SK-N-SH (cell line): Measurements from ENCODE around the gene SLC37A1. TPM values are rescaled to one million over a fixed set of nuclear protein-coding genes. Genes with fewer than 3 reads are reported as not detected.

ENCODE experiments used
- CTCF ChIA-PET: fragments of 300-600, 350-600 bp; formaldehyde crosslinking; extraction: SDS; loops from one replicate; lab custom pipeline; 2021; lab: Yijun Ruan, JAX
- POLR2A ChIA-PET: fragments of 350-600 bp; sonication (Branson Sonifier 250); formaldehyde crosslinking; extraction: SDS; loops from one replicate; lab custom pipeline; 2020; ENCODE audit warnings: antibody characterized with exemption, inconsistent platforms; lab: Yijun Ruan, JAX
- DNase-seq: peaks from one replicate; pipeline ENCODE4 v3.0.0; 2012
- H2AFZ ChIP-seq: fragments of 200-600 bp; sonication (generic); 2 replicates; pipeline ENCODE4 v1.8.1; 2016; ENCODE audit warnings: antibody characterized with exemption, mild to moderate bottlenecking, low read depth
- H3F3A ChIP-seq: fragments of 200-600 bp; sonication (generic); replicated peaks from 2 replicates; pipeline ENCODE3; 2016; ENCODE audit warnings: antibody characterized with exemption, mild to moderate bottlenecking; ENCODE audit not compliant: insufficient read depth
- H3K27ac ChIP-seq, 2 experiments: fragments of 200-500 bp in 1 of 2; fragments of 200-600 bp in 1 of 2; sonication (Bioruptor generic) in 1 of 2; sonication (generic), shearing (Covaris generic) in 1 of 2; 2 replicates each; pipeline versions ENCODE4 v1.5.1 to v1.6.1; 2014 to 2016; ENCODE audit warnings: low read depth in 2 of 2, inconsistent platforms in 1 of 2, low read length in 1 of 2, mild to moderate bottlenecking in 1 of 2, mixed read lengths in 1 of 2
- H3K27me3 ChIP-seq: fragments of 200-600 bp; sonication (generic), shearing (Covaris generic); 2 replicates; pipeline ENCODE4 v1.6.1; 2016; ENCODE audit warnings: mixed run types; ENCODE audit not compliant: insufficient read depth
- H3K36me3 ChIP-seq, 2 experiments: fragments of 200-500 bp in 1 of 2; fragments of 200-600 bp in 1 of 2; sonication (Bioruptor generic) in 1 of 2; sonication (generic) in 1 of 2; replicated peaks in 1 of 2; 2 replicates each; pipeline versions ENCODE3 to v1.5.1; 2014 to 2016; ENCODE audit warnings: low read length in 1 of 2, mild to moderate bottlenecking in 1 of 2; ENCODE audit not compliant: insufficient read depth in 2 of 2, control insufficient read depth in 1 of 2
- H3K4me1 ChIP-seq, 2 experiments: fragments of 200-500 bp in 1 of 2; fragments of 200-600 bp in 1 of 2; sonication (Bioruptor generic) in 1 of 2; sonication (generic), shearing (Covaris generic) in 1 of 2; 2 replicates each; pipeline versions ENCODE4 v1.5.1 to v1.6.1; 2014 to 2016; ENCODE audit warnings: low read depth in 1 of 2, low read length in 1 of 2, mixed run types in 1 of 2; ENCODE audit not compliant: insufficient read depth in 2 of 2, control insufficient read depth in 1 of 2
- H3K4me2 ChIP-seq: fragments of 200-600 bp; sonication (generic), shearing (Covaris generic); 2 replicates; pipeline ENCODE4 v1.6.1; 2017; ENCODE audit warnings: mixed run types
- H3K4me3 ChIP-seq, 2 experiments: fragments of 200-500 bp in 1 of 2; fragments of 200-600 bp in 1 of 2; sonication (Bioruptor generic) in 1 of 2; sonication (generic), shearing (Covaris generic) in 1 of 2; 2 replicates each; pipeline versions ENCODE4 v1.5.1 to v1.8.1; 2014 to 2016; ENCODE audit warnings: low read depth in 2 of 2, inconsistent platforms in 1 of 2, low read length in 1 of 2, mild to moderate bottlenecking in 1 of 2, mixed read lengths in 1 of 2, moderate library complexity in 1 of 2
- H3K79me2 ChIP-seq: fragments of 200-600 bp; sonication (generic); 2 replicates; pipeline ENCODE4 v1.8.1; 2017; ENCODE audit warnings: mild to moderate bottlenecking; ENCODE audit not compliant: insufficient read depth
- H3K9ac ChIP-seq: fragments of 200-600 bp; sonication (generic); 2 replicates; pipeline ENCODE4 v1.6.1; 2017; ENCODE audit warnings: mixed run types
- H3K9me2 ChIP-seq: fragments of 200-600 bp; sonication (generic); 2 replicates; pipeline ENCODE4 v1.6.1; 2017; ENCODE audit warnings: mixed run types
- H3K9me3 ChIP-seq: fragments of 200-600 bp; sonication (generic); 2 replicates; pipeline ENCODE4 v1.6.1; 2017; ENCODE audit warnings: mixed run types, mild to moderate bottlenecking, moderate library complexity
- H4K20me1 ChIP-seq: fragments of 200-600 bp; sonication (generic); 2 replicates; pipeline ENCODE4 v1.6.1; 2017; ENCODE audit warnings: mild to moderate bottlenecking, mixed run types; ENCODE audit not compliant: insufficient read depth
- ELF1 ChIP-seq: IDR thresholded peaks from 2 replicates; pipeline ENCODE4 v1.4.0; 2012
- FOSL2 ChIP-seq: IDR thresholded peaks from 2 replicates; pipeline ENCODE4 v1.4.0; 2012; ENCODE audit warnings: low read depth, mild to moderate bottlenecking, moderate library complexity, borderline replicate concordance
- FOXJ3 ChIP-seq: sonication (generic); formaldehyde crosslinking; IDR thresholded peaks from 2 replicates; pipeline ENCODE4 v1.5.1; 2020; ENCODE audit warnings: mild to moderate bottlenecking, missing genetic modification reagents
- FOXM1 ChIP-seq: IDR thresholded peaks from 2 replicates; pipeline ENCODE4 v1.4.0; 2012; ENCODE audit warnings: low read depth, mild to moderate bottlenecking
- GABPA ChIP-seq: IDR thresholded peaks from 2 replicates; pipeline ENCODE4 v1.4.0; 2012; ENCODE audit warnings: low read depth, mild to moderate bottlenecking
- GATA2 ChIP-seq: sonication (generic); formaldehyde crosslinking; IDR thresholded peaks from 2 replicates; pipeline ENCODE4 v1.5.0; 2020; ENCODE audit warnings: mild to moderate bottlenecking, missing genetic modification reagents
- IRF3 ChIP-seq: fragments of 150-350 bp; IDR thresholded peaks from 2 replicates; pipeline ENCODE4 v1.6.1; 2016; ENCODE audit warnings: mild to moderate bottlenecking, low read depth, low read length
- JUND ChIP-seq: IDR thresholded peaks from 2 replicates; pipeline ENCODE4 v1.4.0; 2012
- MAX ChIP-seq: IDR thresholded peaks from 2 replicates; pipeline ENCODE4 v1.4.0; 2012; ENCODE audit warnings: low read depth
- RAD21 ChIP-seq: IDR thresholded peaks from 2 replicates; pipeline ENCODE4 v1.6.1; 2012; ENCODE audit warnings: mild to moderate bottlenecking, low read length
- RCOR1 ChIP-seq: fragments of 150-350 bp; IDR thresholded peaks from 2 replicates; pipeline ENCODE4 v1.6.1; 2017; ENCODE audit warnings: antibody characterized with exemption, low read length
- RFX5 ChIP-seq: IDR thresholded peaks from 2 replicates; pipeline ENCODE4 v1.6.1; 2012; ENCODE audit warnings: mild to moderate bottlenecking, improper control_type of control experiment, low read length
- RXRA ChIP-seq: IDR thresholded peaks from 2 replicates; pipeline ENCODE4 v1.4.0; 2012; ENCODE audit warnings: low read depth, mild to moderate bottlenecking, borderline replicate concordance
- SIN3A ChIP-seq: IDR thresholded peaks from 2 replicates; pipeline ENCODE4 v1.6.1; 2012; ENCODE audit warnings: low read depth, mild to moderate bottlenecking, low read length, moderate library complexity, borderline replicate concordance
- SMC3 ChIP-seq: IDR thresholded peaks from 2 replicates; pipeline ENCODE4 v1.6.1; 2012; ENCODE audit warnings: low read depth, low read length, improper control_type of control experiment
- TAF1 ChIP-seq: IDR thresholded peaks from 2 replicates; pipeline ENCODE4 v1.6.1; 2012; ENCODE audit warnings: low read depth, mild to moderate bottlenecking, low read length, moderate library complexity, borderline replicate concordance
- TCF12 ChIP-seq: IDR thresholded peaks from 2 replicates; pipeline ENCODE4 v1.4.0; 2012
- TEAD4 ChIP-seq: IDR thresholded peaks from 2 replicates; pipeline ENCODE4 v1.4.0; 2012; ENCODE audit warnings: mild to moderate bottlenecking, borderline replicate concordance; ENCODE audit not compliant: insufficient read depth
- USF1 ChIP-seq: IDR thresholded peaks from 2 replicates; pipeline ENCODE4 v1.4.0; 2012; ENCODE audit warnings: low read depth, borderline replicate concordance
- YY1 ChIP-seq: IDR thresholded peaks from 2 replicates; pipeline ENCODE4 v1.4.0; 2012; ENCODE audit warnings: low read depth, mild to moderate bottlenecking
- WGBS: methylation state at CpG from one replicate; pipeline ENCODE4 v1.1.6; 2017; ENCODE audit warnings: low lambda C conversion rate; 5-methylcytosine and 5-hydroxymethylcytosine counted together
- polyA plus RNA-seq, 3 experiments: library from polyadenylated mRNA; depleted of rRNA; stranded (reverse); fragments of >200 nt; gene quantifications; 2 replicates each; pipeline ENCODE4 v1.2.3, GENCODE V29; 2012
- TF ChIP-seq, protein P1 (sequence below): IDR thresholded peaks from 2 replicates; pipeline ENCODE4 v1.6.1; 2012; ENCODE audit warnings: mild to moderate bottlenecking, low read depth, low read length, moderate library complexity

The SLC37A1 gene
- polyA plus RNA-seq, 1 of the 3 experiments (the other 2 are of a cell fraction): 2.8 TPM

DNA sequence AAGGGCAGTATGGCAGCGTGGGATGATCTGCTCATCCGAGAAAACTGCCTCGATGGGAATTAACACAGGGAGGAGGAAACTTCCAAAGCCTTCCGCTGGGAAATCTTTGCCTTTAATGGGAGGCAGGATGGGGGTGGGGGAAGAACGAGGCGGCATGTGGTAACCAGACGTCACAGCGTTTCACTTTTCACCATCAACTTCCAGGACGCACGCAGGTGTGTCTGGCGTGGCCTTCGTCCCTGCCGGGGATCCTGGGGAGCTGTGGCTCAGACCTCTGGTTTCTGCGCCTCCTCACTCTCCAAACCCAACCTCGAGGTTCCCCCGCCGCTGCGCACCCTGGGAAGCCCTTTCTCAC is 17.9 kb upstream of the SLC37A1 start:
- CTCF ChIA-PET: interaction anchor here (0.8 kb wide), 1 partner anchor 679 kb away, joined by 3 read pairs; no protein-coding TSS in a partner anchor
- DNase-seq: no peak
- no peaks in the 10 kb centered on the region for H3K36me3 ChIP-seq
- TF ChIP-seq FOXJ3 (no peak), MAX (peak; percentile 56), SIN3A (no peak)
- POLR2A ChIA-PET: interaction anchor here (0.6 kb wide), 1 partner anchor 40 kb away, joined by 3 read pairs; no protein-coding TSS in a partner anchor
- no peaks in the 10 kb centered on the region for H3K27me3 ChIP-seq
- peak overlapping the region; percentile 92 for H2AFZ ChIP-seq
- no peaks in the 10 kb centered on the region for H4K20me1 ChIP-seq
- H3K4me3 ChIP-seq: peak overlapping the region; percentile 78 to 81
- H3K9ac ChIP-seq: peak overlapping the region; percentile 33; the same call in 1 of the 2 replicates
- 5% methylated on average over 11 of the region's 18 CpGs for WGBS
- H3F3A ChIP-seq: no peaks in the 10 kb centered on the region
- H3K4me2 ChIP-seq: peak overlapping the region; percentile 95
- no peak overlapping the region for H3K27ac ChIP-seq
- H3K79me2 ChIP-seq: no peaks in the 10 kb centered on the region
- peaks cover 5 to 18% of the 10 kb centered on the region in 2 experiments; a peak in 3 of 4 replicates for H3K4me1 ChIP-seq
- no peaks in the 10 kb centered on the region for H3K9me2 ChIP-seq
- H3K9me3 ChIP-seq: no peaks in the 10 kb centered on the region

GRCh38 chr21:42496120-42496838 is 17.4 kb upstream of the SLC37A1 start, which contains the start of gene RSPH1:
RSPH1 (minus strand) TSS chr21:42496224; CDS start chr21:42496186, 38 bp downstream.
- peak within 1 kb of the TSS; percentile 70 for H3K9ac ChIP-seq
- H3K79me2 ChIP-seq: no peaks in the 10 kb centered on the region
- peak within 1 kb of the TSS; percentile 95 for H3K4me2 ChIP-seq
- 1% methylated on average over 31 of the region's 58 CpGs for WGBS
- H3K9me2 ChIP-seq: no peaks in the 10 kb centered on the region
- no peaks in the 10 kb centered on the region for H3K27me3 ChIP-seq
- POLR2A ChIA-PET: interaction anchor here (0.6 kb wide), 1 partner anchor 41 kb away, joined by 3 read pairs; no protein-coding TSS in a partner anchor
- no peaks in the 10 kb centered on the region for H3K9me3 ChIP-seq
- peak; percentile 97 for DNase-seq
- H2AFZ ChIP-seq: peak within 1 kb of the TSS; percentile 92
- H3K4me3 ChIP-seq: peak within 1 kb of the TSS; percentile 78 to 81
- peak within 1 kb of the TSS in 1 of 2 experiments; percentile 85; a peak in 2 of 4 replicates for H3K27ac ChIP-seq
- no peaks in the 10 kb centered on the region for H3K36me3 ChIP-seq
- H3K4me1 ChIP-seq: peaks cover 5 to 15% of the 10 kb centered on the region in 2 experiments; a peak in 3 of 4 replicates
- CTCF ChIA-PET: interaction anchor here (1.2 to 1.4 kb wide), 2 partner anchors 19 to 351 kb away, joined by 3 to 4 read pairs; no protein-coding TSS in a partner anchor
- no peaks in the 10 kb centered on the region for H4K20me1 ChIP-seq
- no peaks in the 10 kb centered on the region for H3F3A ChIP-seq
- TF ChIP-seq IRF3 (0 out of 2 replicates have a peak, but pooled peaks have one; percentile 30), MAX (no peak), GATA2 (CRISPR knock-in tag) (no peak), SIN3A (0 out of 2 replicates have a peak, but pooled peaks have one; percentile 13), FOSL2 (no peak), RFX5 (peak; percentile 93), TAF1 (no peak), USF1 (no peak), FOXJ3 (no peak), GABPA (no peak), ELF1 (peak; percentile 48; the same call in 1 of the 2 replicates), FOXM1 (no peak), TCF12 (no peak), SMC3 (no peak), RAD21 (peak; percentile 33), TEAD4 (no peak), RXRA (no peak), JUND (no peak), RCOR1 (no peak), YY1 (no peak)
- TF ChIP-seq, protein P1, sequence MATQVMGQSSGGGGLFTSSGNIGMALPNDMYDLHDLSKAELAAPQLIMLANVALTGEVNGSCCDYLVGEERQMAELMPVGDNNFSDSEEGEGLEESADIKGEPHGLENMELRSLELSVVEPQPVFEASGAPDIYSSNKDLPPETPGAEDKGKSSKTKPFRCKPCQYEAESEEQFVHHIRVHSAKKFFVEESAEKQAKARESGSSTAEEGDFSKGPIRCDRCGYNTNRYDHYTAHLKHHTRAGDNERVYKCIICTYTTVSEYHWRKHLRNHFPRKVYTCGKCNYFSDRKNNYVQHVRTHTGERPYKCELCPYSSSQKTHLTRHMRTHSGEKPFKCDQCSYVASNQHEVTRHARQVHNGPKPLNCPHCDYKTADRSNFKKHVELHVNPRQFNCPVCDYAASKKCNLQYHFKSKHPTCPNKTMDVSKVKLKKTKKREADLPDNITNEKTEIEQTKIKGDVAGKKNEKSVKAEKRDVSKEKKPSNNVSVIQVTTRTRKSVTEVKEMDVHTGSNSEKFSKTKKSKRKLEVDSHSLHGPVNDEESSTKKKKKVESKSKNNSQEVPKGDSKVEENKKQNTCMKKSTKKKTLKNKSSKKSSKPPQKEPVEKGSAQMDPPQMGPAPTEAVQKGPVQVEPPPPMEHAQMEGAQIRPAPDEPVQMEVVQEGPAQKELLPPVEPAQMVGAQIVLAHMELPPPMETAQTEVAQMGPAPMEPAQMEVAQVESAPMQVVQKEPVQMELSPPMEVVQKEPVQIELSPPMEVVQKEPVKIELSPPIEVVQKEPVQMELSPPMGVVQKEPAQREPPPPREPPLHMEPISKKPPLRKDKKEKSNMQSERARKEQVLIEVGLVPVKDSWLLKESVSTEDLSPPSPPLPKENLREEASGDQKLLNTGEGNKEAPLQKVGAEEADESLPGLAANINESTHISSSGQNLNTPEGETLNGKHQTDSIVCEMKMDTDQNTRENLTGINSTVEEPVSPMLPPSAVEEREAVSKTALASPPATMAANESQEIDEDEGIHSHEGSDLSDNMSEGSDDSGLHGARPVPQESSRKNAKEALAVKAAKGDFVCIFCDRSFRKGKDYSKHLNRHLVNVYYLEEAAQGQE: no peak
